VCaP (cell line): ENCODE results near the gene SYNGR1.

ENCODE experiments used
- H3K27ac ChIP-seq: fragments of 450-650 bp; 2 replicates; pipeline ENCODE4 v1.5.1; 2017
- TF ChIP-seq, protein P1 (sequence below): fragments of 450-650 bp; conservative IDR thresholded peaks from 2 replicates; pipeline ENCODE4 v1.5.1; 2017; ENCODE audit warnings: mild to moderate bottlenecking, moderate library complexity

SYNGR1 gene

DNA sequence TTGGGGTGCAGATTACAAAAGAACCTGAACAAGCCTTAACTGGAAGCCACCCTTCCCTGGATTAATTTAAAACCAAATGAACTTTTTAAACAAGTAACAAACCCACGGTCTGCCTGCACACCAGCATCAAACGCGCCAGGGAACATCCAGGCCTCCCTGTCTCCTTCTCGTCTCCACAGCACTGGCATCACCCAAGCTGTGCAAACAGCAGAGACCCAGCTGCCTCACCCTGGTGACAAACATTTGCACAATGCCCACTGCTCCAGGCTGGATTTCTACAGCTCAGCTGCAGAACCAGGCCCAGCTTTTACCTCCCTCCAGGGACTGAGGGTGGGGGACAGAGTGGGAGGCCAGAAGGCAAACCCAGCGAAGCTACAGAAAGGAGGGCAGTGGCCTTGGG, 37.4 kb upstream of the SYNGR1 start:
- TF ChIP-seq, protein P1, sequence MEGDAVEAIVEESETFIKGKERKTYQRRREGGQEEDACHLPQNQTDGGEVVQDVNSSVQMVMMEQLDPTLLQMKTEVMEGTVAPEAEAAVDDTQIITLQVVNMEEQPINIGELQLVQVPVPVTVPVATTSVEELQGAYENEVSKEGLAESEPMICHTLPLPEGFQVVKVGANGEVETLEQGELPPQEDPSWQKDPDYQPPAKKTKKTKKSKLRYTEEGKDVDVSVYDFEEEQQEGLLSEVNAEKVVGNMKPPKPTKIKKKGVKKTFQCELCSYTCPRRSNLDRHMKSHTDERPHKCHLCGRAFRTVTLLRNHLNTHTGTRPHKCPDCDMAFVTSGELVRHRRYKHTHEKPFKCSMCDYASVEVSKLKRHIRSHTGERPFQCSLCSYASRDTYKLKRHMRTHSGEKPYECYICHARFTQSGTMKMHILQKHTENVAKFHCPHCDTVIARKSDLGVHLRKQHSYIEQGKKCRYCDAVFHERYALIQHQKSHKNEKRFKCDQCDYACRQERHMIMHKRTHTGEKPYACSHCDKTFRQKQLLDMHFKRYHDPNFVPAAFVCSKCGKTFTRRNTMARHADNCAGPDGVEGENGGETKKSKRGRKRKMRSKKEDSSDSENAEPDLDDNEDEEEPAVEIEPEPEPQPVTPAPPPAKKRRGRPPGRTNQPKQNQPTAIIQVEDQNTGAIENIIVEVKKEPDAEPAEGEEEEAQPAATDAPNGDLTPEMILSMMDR: no peak
- H3K27ac ChIP-seq: peak overlapping the region; percentile 97

DNA sequence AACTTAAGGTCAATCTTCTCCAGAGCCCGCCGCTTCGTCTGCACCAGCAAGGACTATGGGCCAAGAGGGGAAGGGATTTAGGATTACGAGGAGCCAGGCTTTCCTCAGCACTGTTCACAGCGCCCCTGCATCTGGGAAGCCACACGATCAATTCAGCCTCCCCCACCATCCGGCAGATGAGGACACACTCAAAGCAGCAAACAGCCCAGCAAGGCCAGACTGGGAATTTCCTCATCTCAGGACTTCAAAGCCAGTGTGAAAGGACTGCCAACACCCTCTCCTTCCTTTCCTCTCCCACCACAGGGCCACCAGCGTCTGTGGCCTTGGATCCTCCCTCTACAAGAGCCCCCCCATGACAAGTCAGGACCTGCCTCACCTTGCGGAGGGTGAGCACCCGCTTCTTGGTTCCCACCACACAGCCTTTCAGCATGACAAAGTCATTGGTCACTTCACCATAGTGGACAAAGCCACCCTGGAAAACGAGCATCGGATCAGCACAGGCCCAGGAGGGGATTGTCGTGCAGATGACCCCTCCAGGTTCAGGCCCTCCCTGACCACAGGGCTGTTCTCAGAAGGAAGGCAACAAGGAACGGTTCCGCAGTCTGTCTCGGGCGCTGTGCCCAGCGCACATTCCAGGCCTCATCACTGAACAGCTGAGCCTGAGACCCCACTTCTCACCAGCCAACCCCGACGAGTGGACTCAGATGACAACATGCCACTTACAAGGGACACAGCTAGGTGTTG, 36.4 kb upstream of the SYNGR1 start:
- peak overlapping the region; percentile 97 for H3K27ac ChIP-seq
- TF ChIP-seq, protein P1: no peak

DNA sequence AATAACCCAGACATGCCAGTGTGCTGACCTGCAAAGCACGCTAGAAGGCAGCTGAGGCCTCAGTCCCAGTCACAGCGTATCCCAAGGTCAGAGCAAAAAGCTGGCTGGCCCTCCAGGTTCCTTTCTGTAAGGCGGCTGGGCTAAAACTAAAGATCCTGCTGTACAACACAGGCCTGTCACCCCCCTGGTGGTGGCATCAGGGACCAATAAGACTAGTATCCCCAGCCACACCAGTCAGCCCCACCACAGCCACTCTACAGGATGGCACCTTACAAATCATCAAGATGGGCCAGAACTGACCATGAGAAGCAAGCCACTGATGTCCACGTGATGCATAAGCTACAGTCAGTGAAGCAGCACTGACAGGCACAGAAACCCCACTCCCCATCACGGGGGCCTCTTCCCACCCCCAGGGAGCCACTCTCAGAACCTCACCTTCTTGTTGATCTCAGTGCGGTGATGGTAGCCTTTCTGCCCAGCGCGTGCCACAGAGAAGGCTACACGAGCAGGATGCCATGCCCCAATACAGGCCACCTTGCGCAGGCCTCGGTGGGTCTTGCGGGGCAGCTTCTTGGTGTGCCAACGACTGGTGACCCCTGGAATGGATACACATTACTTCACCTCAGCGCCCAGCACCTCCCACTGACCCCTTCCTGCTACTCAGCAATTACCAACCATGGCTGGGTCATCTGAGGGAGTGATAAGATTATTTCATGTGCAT, 35.4 kb upstream of the SYNGR1 start:
- TF ChIP-seq, protein P1: no peak
- H3K27ac ChIP-seq: peak overlapping the region; percentile 97

DNA sequence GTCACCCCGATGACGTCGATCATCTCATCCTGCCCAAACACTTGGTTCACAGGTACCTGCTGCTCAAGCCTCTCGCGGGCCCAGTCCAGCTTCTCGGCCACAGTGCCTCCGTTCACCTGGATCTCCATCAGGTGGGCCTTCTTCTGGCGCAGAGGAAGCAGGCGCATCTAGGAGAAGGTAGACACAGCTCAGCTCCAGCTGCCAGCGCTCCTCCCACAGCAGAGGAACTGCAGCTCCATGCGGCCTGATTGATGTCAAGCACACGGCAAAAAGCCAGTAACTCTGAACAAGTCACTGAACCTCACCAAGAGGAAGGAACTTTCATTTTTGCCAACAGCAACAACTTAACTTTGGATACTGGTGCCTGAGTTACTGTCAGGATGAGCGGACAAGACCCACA, 34.4 kb upstream of the SYNGR1 start:
- H3K27ac ChIP-seq: peak overlapping the region; percentile 97
- TF ChIP-seq, protein P1: no peak

DNA sequence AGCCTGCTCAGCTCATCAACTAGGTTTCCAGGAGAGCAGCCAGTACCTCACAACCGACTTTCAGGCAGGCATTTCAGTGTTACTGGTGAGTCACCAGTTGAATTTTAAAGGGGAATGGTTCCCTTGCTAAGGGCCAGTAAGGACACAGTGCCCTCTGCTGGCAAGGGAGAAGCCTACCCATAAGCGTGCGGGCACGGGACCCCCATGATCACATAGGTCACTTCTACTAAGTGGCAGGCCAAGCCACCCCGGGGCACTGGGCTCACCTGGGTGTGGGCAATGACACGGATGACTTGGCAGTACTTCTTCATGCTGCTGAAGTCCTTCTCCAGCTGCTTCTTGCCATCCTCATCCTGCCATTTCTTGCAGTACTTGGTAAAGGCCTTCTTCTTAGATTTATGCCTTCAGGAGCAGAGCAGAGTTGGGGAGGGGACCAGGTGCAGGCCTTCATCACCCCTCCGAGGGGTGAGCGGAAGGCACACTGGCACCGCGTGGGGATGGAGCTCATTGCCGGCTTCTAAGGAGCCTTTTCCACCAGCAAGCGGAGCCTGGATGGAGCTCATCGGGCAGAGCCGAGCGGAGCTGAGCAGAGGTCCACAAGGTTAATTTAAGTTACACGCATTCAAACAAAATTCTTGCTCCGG, 33.2 kb upstream of the SYNGR1 start:
- TF ChIP-seq, protein P1: peak; percentile 88
- H3K27ac ChIP-seq: peak overlapping the region; percentile 97

DNA sequence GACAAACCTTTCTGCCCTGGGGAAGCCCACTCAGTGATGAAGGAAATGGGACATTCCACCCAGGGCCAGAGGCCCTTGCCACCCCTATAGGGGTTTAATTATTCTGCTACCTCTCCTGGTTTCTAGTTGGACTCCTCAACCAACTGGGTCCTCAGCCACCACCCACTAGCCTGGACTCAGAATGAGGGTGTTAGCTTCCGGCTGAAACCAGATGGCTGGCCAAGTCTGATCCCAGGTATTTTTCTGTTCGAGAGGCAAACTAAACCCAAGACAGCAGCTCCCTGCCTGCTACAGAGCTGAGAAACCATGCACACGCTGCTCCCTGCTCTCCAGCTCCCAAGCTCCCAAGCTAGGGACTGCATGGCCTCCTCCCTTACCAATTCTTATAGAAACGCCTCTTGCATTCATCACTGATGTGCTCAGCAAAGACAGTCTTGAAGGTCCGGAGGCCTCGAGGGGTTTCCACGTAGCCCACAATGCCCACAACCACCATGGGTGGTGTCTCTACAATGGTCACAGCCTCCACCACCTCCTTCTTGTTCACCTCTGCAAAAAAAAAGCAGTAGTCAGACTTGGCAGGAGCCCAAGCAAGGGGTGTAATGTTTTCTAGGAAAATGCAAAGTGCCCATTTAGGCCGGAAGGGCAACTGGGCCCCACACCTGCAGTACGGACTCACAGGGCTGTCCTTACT, 32.6 kb upstream of the SYNGR1 start:
- TF ChIP-seq, protein P1: no peak
- H3K27ac ChIP-seq: peak overlapping the region; percentile 97
